OCI-LY1 (cell line): ENCODE measurements around the gene LCE1F.

Source experiments
- H2AFZ ChIP-seq: fragments of 200-600 bp; sonication (generic), shearing (Covaris generic); 2 replicates; pipeline ENCODE4 v1.6.0; 2014; ENCODE audit warnings: antibody characterized with exemption, mild to moderate bottlenecking, low read length
- H3F3A ChIP-seq: fragments of 200-600 bp; sonication (generic), shearing (Covaris generic); 2 replicates; pipeline ENCODE4 v1.6.0; 2014; ENCODE audit warnings: mild to moderate bottlenecking, antibody characterized with exemption, low read length, moderate library complexity; ENCODE audit not compliant: insufficient read depth
- H3K27ac ChIP-seq: fragments of 200-600 bp; sonication (generic); 2 replicates; pipeline ENCODE4 v1.5.1; 2014; ENCODE audit warnings: low read length, mixed run types, mild to moderate bottlenecking, low read depth; ENCODE audit not compliant: poor library complexity, severe bottlenecking
- H3K27me3 ChIP-seq: fragments of 200-600 bp; sonication (generic); 2 replicates; pipeline ENCODE4 v1.6.0; 2014; ENCODE audit warnings: antibody characterized with exemption, mild to moderate bottlenecking, low read length, moderate library complexity; ENCODE audit not compliant: insufficient read depth
- H3K36me3 ChIP-seq: fragments of 200-600 bp; sonication (generic); 2 replicates; pipeline ENCODE4 v1.6.1; 2014; ENCODE audit warnings: mild to moderate bottlenecking, antibody characterized with exemption, low read length, moderate library complexity, mixed read lengths; ENCODE audit not compliant: insufficient read depth
- H3K4me1 ChIP-seq: fragments of 200-600 bp; sonication (generic); 2 replicates; pipeline ENCODE4 v1.5.1; 2014; ENCODE audit warnings: mild to moderate bottlenecking, low read length, moderate library complexity; ENCODE audit not compliant: insufficient read depth, severe bottlenecking
- H3K4me2 ChIP-seq: fragments of 200-600 bp; sonication (generic), shearing (Covaris generic); 2 replicates; pipeline ENCODE4 v1.6.1; 2014; ENCODE audit warnings: low read length
- H3K4me3 ChIP-seq: fragments of 200-600 bp; sonication (generic); 2 replicates; pipeline ENCODE4 v1.5.1; 2014; ENCODE audit warnings: low read length, low read depth, mild to moderate bottlenecking, mixed read lengths; ENCODE audit not compliant: poor library complexity, severe bottlenecking
- H3K79me2 ChIP-seq: fragments of 200-600 bp; shearing (Covaris generic); 2 replicates; pipeline ENCODE4 v1.6.1; 2016; ENCODE audit warnings: mixed run types, low read length, mixed read lengths; ENCODE audit not compliant: insufficient read depth
- H3K9ac ChIP-seq: fragments of 200-600 bp; sonication (generic), shearing (Covaris generic); 2 replicates; pipeline ENCODE4 v1.6.1; 2014; ENCODE audit warnings: mild to moderate bottlenecking, low read length, mixed read lengths
- H3K9me2 ChIP-seq: fragments of 200-600 bp; sonication (generic), shearing (Covaris generic); 2 replicates; pipeline ENCODE4 v1.6.1; 2014; ENCODE audit warnings: low read depth, mild to moderate bottlenecking, low read length, mixed read lengths
- H3K9me3 ChIP-seq: fragments of 200-600 bp; shearing (Covaris generic); 2 replicates; pipeline ENCODE4 v1.6.1; 2014; ENCODE audit warnings: low read length, mixed read lengths
- H4K20me1 ChIP-seq: fragments of 200-600 bp; sonication (generic), shearing (Covaris generic); 2 replicates; pipeline ENCODE4 v1.6.0; 2016; ENCODE audit warnings: mild to moderate bottlenecking, low read length; ENCODE audit not compliant: insufficient read depth
- EZH2 ChIP-seq: fragments of 200-600 bp; sonication (generic), shearing (Covaris generic); IDR thresholded peaks from 2 replicates; pipeline ENCODE4 v1.8.0; 2017; ENCODE audit warnings: borderline replicate concordance, mixed run types, mild to moderate bottlenecking, antibody characterized with exemption, low read length, moderate library complexity, mixed read lengths
- TF ChIP-seq, protein P1 (sequence below): fragments of 200-600 bp; sonication (generic), shearing (Covaris generic); IDR thresholded peaks from 2 replicates; pipeline ENCODE4 v1.5.1; 2017; ENCODE audit warnings: mild to moderate bottlenecking, antibody characterized with exemption, low read length, moderate library complexity, mixed read lengths

LCE1F gene

DNA sequence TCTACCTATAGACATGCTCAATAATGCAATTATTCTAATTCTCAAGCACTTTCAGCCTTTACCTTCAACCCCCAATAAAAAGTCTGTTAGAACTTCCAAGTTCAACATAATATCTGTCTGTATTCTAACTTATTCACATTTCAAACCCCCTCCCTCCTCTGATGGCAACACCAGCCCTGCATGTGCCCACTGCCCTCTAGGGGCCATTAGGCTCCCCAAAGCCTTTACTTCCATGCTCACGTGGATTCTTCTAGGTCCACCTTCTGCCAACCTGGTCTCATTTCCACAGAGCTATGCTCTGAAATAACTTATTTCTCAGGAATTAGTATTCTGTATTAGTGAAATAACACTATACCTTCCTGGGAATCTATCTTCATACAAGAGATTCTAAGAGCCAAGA, 39.3 kb upstream of the LCE1F start:
- H3K9ac ChIP-seq, result no peak overlapping the region
- H3K9me3 ChIP-seq, result no peaks in the 10 kb centered on the region
- H3K79me2 ChIP-seq, result no peaks in the 10 kb centered on the region
- no peaks in the 10 kb centered on the region for H3K4me1 ChIP-seq
- no peaks in the 10 kb centered on the region for H4K20me1 ChIP-seq
- H2AFZ ChIP-seq, result no peak overlapping the region
- H3K4me2 ChIP-seq, result no peak overlapping the region
- no peaks in the 10 kb centered on the region for H3K27me3 ChIP-seq
- no peaks in the 10 kb centered on the region for H3F3A ChIP-seq
- H3K36me3 ChIP-seq, result no peaks in the 10 kb centered on the region
- H3K27ac ChIP-seq, result no peak overlapping the region
- no peak for TF ChIP-seq EZH2
- TF ChIP-seq, protein P1, sequence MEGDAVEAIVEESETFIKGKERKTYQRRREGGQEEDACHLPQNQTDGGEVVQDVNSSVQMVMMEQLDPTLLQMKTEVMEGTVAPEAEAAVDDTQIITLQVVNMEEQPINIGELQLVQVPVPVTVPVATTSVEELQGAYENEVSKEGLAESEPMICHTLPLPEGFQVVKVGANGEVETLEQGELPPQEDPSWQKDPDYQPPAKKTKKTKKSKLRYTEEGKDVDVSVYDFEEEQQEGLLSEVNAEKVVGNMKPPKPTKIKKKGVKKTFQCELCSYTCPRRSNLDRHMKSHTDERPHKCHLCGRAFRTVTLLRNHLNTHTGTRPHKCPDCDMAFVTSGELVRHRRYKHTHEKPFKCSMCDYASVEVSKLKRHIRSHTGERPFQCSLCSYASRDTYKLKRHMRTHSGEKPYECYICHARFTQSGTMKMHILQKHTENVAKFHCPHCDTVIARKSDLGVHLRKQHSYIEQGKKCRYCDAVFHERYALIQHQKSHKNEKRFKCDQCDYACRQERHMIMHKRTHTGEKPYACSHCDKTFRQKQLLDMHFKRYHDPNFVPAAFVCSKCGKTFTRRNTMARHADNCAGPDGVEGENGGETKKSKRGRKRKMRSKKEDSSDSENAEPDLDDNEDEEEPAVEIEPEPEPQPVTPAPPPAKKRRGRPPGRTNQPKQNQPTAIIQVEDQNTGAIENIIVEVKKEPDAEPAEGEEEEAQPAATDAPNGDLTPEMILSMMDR, result peak; percentile 47
- H3K4me3 ChIP-seq, result no peak overlapping the region
- H3K9me2 ChIP-seq, result no peaks in the 10 kb centered on the region

DNA sequence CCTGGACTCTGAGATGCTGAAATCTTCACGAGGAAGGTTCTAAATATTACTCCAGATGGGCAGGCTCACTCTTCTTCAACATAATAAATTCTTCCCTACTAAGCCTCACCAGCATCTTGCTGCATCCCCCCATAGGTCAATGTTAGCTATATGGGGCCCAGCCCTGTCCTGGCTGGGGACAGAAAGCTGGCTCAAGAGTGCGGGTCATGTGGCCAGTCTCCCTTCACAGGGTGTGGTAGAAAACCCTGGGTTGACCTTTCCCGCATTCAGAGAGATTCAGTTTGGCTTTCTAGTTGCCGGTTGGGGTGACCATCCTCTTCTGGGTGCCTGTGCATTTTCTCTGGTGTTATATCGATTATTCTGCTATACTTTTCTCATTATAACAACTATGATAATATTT, 36.9 kb upstream of the LCE1F start:
- Histone ChIP-seq H3K9ac (no peak overlapping the region), H3K4me2 (no peak overlapping the region), H4K20me1 (no peaks in the 10 kb centered on the region), H2AFZ (no peak overlapping the region), H3K9me2 (no peaks in the 10 kb centered on the region), H3F3A (no peaks in the 10 kb centered on the region), H3K79me2 (no peaks in the 10 kb centered on the region), H3K4me1 (no peaks in the 10 kb centered on the region), H3K27ac (no peak overlapping the region), H3K4me3 (no peak overlapping the region), H3K27me3 (no peaks in the 10 kb centered on the region), H3K9me3 (no peaks in the 10 kb centered on the region), H3K36me3 (no peaks in the 10 kb centered on the region)
- TF ChIP-seq, protein P1, result no peak
- no peak for TF ChIP-seq EZH2

DNA sequence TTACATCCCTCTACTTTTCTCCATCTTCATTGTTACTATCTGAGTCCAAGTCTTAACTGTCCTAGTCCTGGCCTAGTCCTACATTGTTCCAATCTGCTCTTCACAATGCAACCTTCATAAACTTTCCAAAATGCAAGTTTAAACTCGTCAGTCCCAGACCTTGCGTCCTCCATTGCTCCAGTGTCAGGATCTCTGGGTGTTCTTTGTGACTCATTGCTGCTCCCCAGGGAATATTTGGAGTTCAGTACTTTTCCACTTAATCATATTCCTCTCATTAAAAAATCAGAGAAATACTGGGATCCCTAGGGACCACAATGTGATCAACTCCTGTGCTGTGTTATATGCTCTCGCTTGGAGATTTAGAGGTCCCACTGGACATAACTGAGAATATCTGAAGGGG, 35.1 kb upstream of the LCE1F start:
- no peaks in the 10 kb centered on the region for H4K20me1 ChIP-seq
- no peak overlapping the region for H3K9ac ChIP-seq
- no peaks in the 10 kb centered on the region for H3K4me1 ChIP-seq
- no peaks in the 10 kb centered on the region for H3F3A ChIP-seq
- H3K4me3 ChIP-seq, result no peak overlapping the region
- no peaks in the 10 kb centered on the region for H3K9me3 ChIP-seq
- H3K79me2 ChIP-seq, result no peaks in the 10 kb centered on the region
- no peak overlapping the region for H3K4me2 ChIP-seq
- H3K27ac ChIP-seq, result no peak overlapping the region
- no peaks in the 10 kb centered on the region for H3K36me3 ChIP-seq
- TF ChIP-seq, protein P1, result no peak
- TF ChIP-seq EZH2, result no peak
- H3K27me3 ChIP-seq, result no peaks in the 10 kb centered on the region
- no peaks in the 10 kb centered on the region for H3K9me2 ChIP-seq
- no peak overlapping the region for H2AFZ ChIP-seq
